DOHH2 (cell line): ENCODE results near the gene ATP2B3.

Experiments
- CTCF ChIP-seq: fragments of 200-600 bp; sonication (generic); IDR thresholded peaks from one replicate; pipeline ENCODE4 v1.5.1; 2014; ENCODE audit warnings: antibody characterized with exemption, mild to moderate bottlenecking, low read depth, low read length; ENCODE audit not compliant: poor library complexity, severe bottlenecking
- EZH2phosphoT487 ChIP-seq: fragments of 200-600 bp; sonication (generic); IDR thresholded peaks from 2 replicates; pipeline ENCODE4 v1.6.1; 2017; ENCODE audit warnings: borderline replicate concordance, mild to moderate bottlenecking, antibody characterized with exemption, low read length, moderate library complexity, mixed read lengths

GRCh38 chrX:153520287-153520917 lies 3.0 kb downstream of the ATP2B3 start:
- no peak for TF ChIP-seq CTCF
- TF ChIP-seq EZH2phosphoT487 = no peak
